H9 (cell line): ENCODE results near the gene PARP6. TPM values are rescaled to one million over a fixed set of nuclear protein-coding genes. Genes with fewer than 3 reads are reported as not detected.

Experiments
- DNase-seq: peaks from one replicate; pipeline ENCODE4 v3.0.0-alpha.2; 2017
- H2AFZ ChIP-seq: one replicate; pipeline ENCODE4 v1.6.1; 2013; ENCODE audit warnings: mild to moderate bottlenecking, low read length, control low read depth, moderate library complexity
- H2AK5ac ChIP-seq: 2 replicates; pipeline ENCODE4 v1.6.1; 2013; ENCODE audit warnings: low read length, control low read depth, mixed read lengths; ENCODE audit not compliant: insufficient read length
- H2BK120ac ChIP-seq: one replicate; pipeline ENCODE4 v1.6.1; 2013; ENCODE audit warnings: low read depth, mild to moderate bottlenecking, low read length, control low read depth, inconsistent platforms; ENCODE audit not compliant: poor library complexity, severe bottlenecking
- H2BK12ac ChIP-seq: 2 replicates; pipeline ENCODE4 v1.6.1; 2013; ENCODE audit warnings: low read length, control low read depth, mixed read lengths, low read depth; ENCODE audit not compliant: insufficient read length
- H2BK15ac ChIP-seq: 2 replicates; pipeline ENCODE4 v1.6.1; 2013; ENCODE audit warnings: low read depth, low read length, control low read depth
- H2BK20ac ChIP-seq: one replicate; pipeline ENCODE4 v1.6.1; 2013; ENCODE audit warnings: low read depth, mild to moderate bottlenecking, low read length, control low read depth, inconsistent platforms; ENCODE audit not compliant: poor library complexity, severe bottlenecking
- H2BK5ac ChIP-seq: 2 replicates; pipeline ENCODE4 v1.6.1; 2013; ENCODE audit warnings: low read length, control low read depth, mixed read lengths; ENCODE audit not compliant: insufficient read length
- H3K14ac ChIP-seq: 2 replicates; pipeline ENCODE4 v1.6.1; 2013; ENCODE audit warnings: low read length, control low read depth; ENCODE audit not compliant: insufficient read depth
- H3K18ac ChIP-seq: 2 replicates; pipeline ENCODE4 v1.6.1; 2013; ENCODE audit warnings: low read depth, mild to moderate bottlenecking, mixed read lengths, low read length, control low read depth; ENCODE audit not compliant: insufficient read length
- H3K23ac ChIP-seq: 2 replicates; pipeline ENCODE4 v1.6.1; 2013; ENCODE audit warnings: low read length, control low read depth, mixed read lengths, low read depth; ENCODE audit not compliant: insufficient read length
- H3K23me2 ChIP-seq: 2 replicates; pipeline ENCODE4 v1.6.1; 2013; ENCODE audit warnings: low read depth, mild to moderate bottlenecking, mixed read lengths, low read length, control low read depth; ENCODE audit not compliant: insufficient read length, poor library complexity, severe bottlenecking
- H3K27ac ChIP-seq: 2 replicates; pipeline ENCODE4 v1.5.1; 2013; ENCODE audit warnings: low read length, control low read depth, mixed read lengths, low read depth; ENCODE audit not compliant: insufficient read length
- H3K27me3 ChIP-seq: 2 replicates; pipeline ENCODE4 v1.6.1; 2013; ENCODE audit warnings: low read length, control low read depth, inconsistent platforms; ENCODE audit not compliant: insufficient read depth
- H3K4ac ChIP-seq: 2 replicates; pipeline ENCODE4 v1.6.1; 2013; ENCODE audit warnings: low read depth, mild to moderate bottlenecking, control low read depth, inconsistent platforms, low read length, moderate library complexity
- H3K4me1 ChIP-seq: 2 replicates; pipeline ENCODE4 v1.6.1; 2013; ENCODE audit warnings: low read length, control low read depth, inconsistent platforms; ENCODE audit not compliant: insufficient read depth
- H3K4me2 ChIP-seq: 2 replicates; pipeline ENCODE4 v1.6.1; 2013; ENCODE audit warnings: low read length, control low read depth, mixed read lengths; ENCODE audit not compliant: insufficient read length, insufficient read depth
- H3K56ac ChIP-seq: 2 replicates; pipeline ENCODE4 v1.6.1; 2013; ENCODE audit warnings: low read depth, mild to moderate bottlenecking, mixed read lengths, low read length, control low read depth; ENCODE audit not compliant: insufficient read length
- H3K79me1 ChIP-seq: 2 replicates; pipeline ENCODE4 v1.6.1; 2013; ENCODE audit warnings: low read depth, mild to moderate bottlenecking, moderate library complexity, low read length, control low read depth, inconsistent platforms; ENCODE audit not compliant: insufficient read depth, poor library complexity, severe bottlenecking
- H3K79me2 ChIP-seq: 2 replicates; pipeline ENCODE4 v1.6.1; 2013; ENCODE audit warnings: low read length, control low read depth, inconsistent platforms; ENCODE audit not compliant: insufficient read depth
- H3K9ac ChIP-seq: 2 replicates; pipeline ENCODE4 v1.6.1; 2013; ENCODE audit warnings: low read length, control low read depth, mixed read lengths; ENCODE audit not compliant: insufficient read length; ENCODE audit errors: extremely low read depth
- H3K9me3 ChIP-seq: one replicate; pipeline ENCODE4 v1.6.1; 2013; ENCODE audit warnings: low read depth, low read length, inconsistent platforms; ENCODE audit not compliant: control insufficient read depth
- H3T11ph ChIP-seq: one replicate; pipeline ENCODE4 v1.6.1; 2013; ENCODE audit warnings: mild to moderate bottlenecking, low read length, control low read depth, inconsistent platforms
- H4K20me1 ChIP-seq: one replicate; pipeline ENCODE4 v1.6.1; 2013; ENCODE audit not compliant: control insufficient read depth, insufficient read length, insufficient read depth
- H4K5ac ChIP-seq: 2 replicates; pipeline ENCODE4 v1.6.1; 2013; ENCODE audit warnings: low read depth, mild to moderate bottlenecking, mixed read lengths, low read length, control low read depth; ENCODE audit not compliant: insufficient read length
- H4K8ac ChIP-seq: replicated peaks from 2 replicates; pipeline ENCODE4 v1.6.1; 2013; ENCODE audit warnings: low read length, control low read depth, mixed read lengths, low read depth; ENCODE audit not compliant: insufficient read length
- H4K91ac ChIP-seq: 2 replicates; pipeline ENCODE4 v1.6.1; 2013; ENCODE audit warnings: low read depth, mild to moderate bottlenecking, moderate library complexity, mixed read lengths, low read length, control low read depth; ENCODE audit not compliant: insufficient read length
- H3K27ac Mint-ChIP-seq, 3 experiments: 2 replicates in 2 of 3; 3 replicates in 1 of 3; pipeline ENCODE4 v1.8.0; 2020 to 2021; ENCODE audit warnings: mixed read lengths in 3 of 3, mild to moderate bottlenecking in 1 of 3, moderate library complexity in 1 of 3
- H3K27me3 Mint-ChIP-seq: 2 replicates; pipeline ENCODE4 v1.8.0; 2021; ENCODE audit warnings: low read depth, mild to moderate bottlenecking, moderate library complexity, mixed read lengths
- H3K36me3 Mint-ChIP-seq, 3 experiments: 2 replicates in 2 of 3; 3 replicates in 1 of 3; pipeline ENCODE4 v1.8.0; 2020 to 2021; ENCODE audit warnings: low read depth in 3 of 3, mixed read lengths in 3 of 3; ENCODE audit not compliant: insufficient read depth in 1 of 3
- H3K4me1 Mint-ChIP-seq, 2 experiments: 2 replicates each; pipeline ENCODE4 v1.8.0; 2020; ENCODE audit warnings: mixed read lengths in 2 of 2
- H3K4me3 Mint-ChIP-seq, 2 experiments: 2 replicates in 1 of 2; 3 replicates in 1 of 2; pipeline ENCODE4 v1.8.0; 2020 to 2021; ENCODE audit warnings: mild to moderate bottlenecking in 2 of 2, mixed read lengths in 2 of 2, moderate library complexity in 1 of 2
- H3K9me3 Mint-ChIP-seq, 2 experiments: 2 replicates in 1 of 2; 3 replicates in 1 of 2; pipeline ENCODE4 v1.8.0; 2020; ENCODE audit warnings: mild to moderate bottlenecking in 2 of 2, mixed read lengths in 2 of 2, moderate library complexity in 1 of 2
- CTCF ChIP-seq: fragments of 200-600 bp; sonication (generic); conservative IDR thresholded peaks from 3 replicates; pipeline ENCODE4 v1.8.0; 2021; ENCODE audit warnings: antibody characterized with exemption, mild to moderate bottlenecking
- WGBS: extraction: QIAGEN DNeasy Blood & Tissue Kit; methylation state at CpG from one replicate; pipeline ENCODE4 v1.1.7; 2013; ENCODE audit warnings: missing lambda C conversion rate, low lambda C conversion rate, mixed read lengths; ENCODE audit not compliant: insufficient read length; ENCODE audit errors: extremely low coverage; 5-methylcytosine and 5-hydroxymethylcytosine counted together
- total RNA-seq: library from RNA; stranded (reverse); gene quantifications from 2 replicates; pipeline ENCODE4 v1.2.1, GENCODE V29; 2021

The PARP6 gene
- total RNA-seq, 1 experiment from 2014 or later, result 54.4 TPM

- Mint-ChIP-seq H3K9me3 (no peaks in the 10 kb centered on the region; a peak in 2 of 5 replicates), H3K27ac (peak overlapping the region; percentile 91 to 94 (median 93); a peak in 6 of 7 replicates), H3K4me3 (peak overlapping the region; percentile 97 to 99), H3K27me3 (peaks cover 48% of the 10 kb centered on the region), H3K4me1 (peaks cover 35 to 37% of the 10 kb centered on the region in 2 experiments), H3K36me3 (peaks cover 0 to 17% (median 14%) of the 10 kb centered on the region in 3 experiments; a peak in 5 of 7 replicates)
- no peak for DNase-seq
- Histone ChIP-seq H3K14ac (no peak overlapping the region; the same call in 1 of the 2 replicates), H3K4me1 (peaks cover 13% of the 10 kb centered on the region; the same call in 1 of the 2 replicates), H3K4ac (no peak overlapping the region), H3K23ac (no peak overlapping the region), H4K20me1 (no peaks in the 10 kb centered on the region), H3K9me3 (no peaks in the 10 kb centered on the region), H4K5ac (no peak overlapping the region), H3K79me1 (no peaks in the 10 kb centered on the region), H3K23me2 (peaks cover 19% of the 10 kb centered on the region), H3K79me2 (peaks cover 31% of the 10 kb centered on the region; the same call in 1 of the 2 replicates), H3K18ac (no peak overlapping the region), H2BK120ac (no peak overlapping the region), H2BK5ac (no peak overlapping the region), H3K27ac (peak overlapping the region; percentile 2), H3K9ac (peak overlapping the region; percentile 65), H3K4me2 (peak overlapping the region; percentile 65), H4K91ac (no peak overlapping the region), H2BK20ac (no peak overlapping the region), H3K27me3 (no peaks in the 10 kb centered on the region), H3K56ac (no peak overlapping the region), H2BK12ac (no peak overlapping the region), H2AFZ (no peak overlapping the region), H2AK5ac (no peak overlapping the region), H2BK15ac (no peak overlapping the region), H4K8ac (no peak overlapping the region), H3T11ph (no peak overlapping the region)
- no CpG with 5 or more reads among the region's 16 CpGs for WGBS
- TF ChIP-seq CTCF, result no peak
These were observed 40.4 kb downstream of the PARP6 start for GRCh38 chr15:72231833-72232478.
